OCI-LY7 (cell line): ENCODE measurements around the gene MFAP5. TPM values are rescaled to one million over a fixed set of nuclear protein-coding genes. Genes with fewer than 3 reads are reported as not detected.

Source experiments
- Bru-seq: library from RNA; stranded (reverse); fragments of 400-500 nt; gene quantifications from one replicate; lab custom pipeline; 2021; lab: Mats Ljungman, UMichigan
- BruChase-seq, 2 experiments: library from RNA; stranded (reverse); fragments of 400-500 nt; gene quantifications; one replicate each; lab custom pipeline; 2021; lab: Mats Ljungman, UMichigan
- BruUV-seq: library from RNA; stranded (reverse); fragments of 400-500 nt; replicated peaks from 2 replicates; lab custom pipeline; 2021; lab: Mats Ljungman, UMichigan
- CTCF ChIA-PET: fragments of 300-600 bp; sonication (Branson Sonifier 250); formaldehyde crosslinking; loops from one replicate; lab custom pipeline; 2022; ENCODE audit warnings: antibody characterized with exemption; ENCODE audit not compliant: unreplicated experiment; lab: Charles Lee
- POLR2A ChIA-PET: fragments of 300-600 bp; sonication (Branson Sonifier 250); formaldehyde crosslinking; loops from one replicate; lab custom pipeline; 2022; ENCODE audit warnings: antibody characterized with exemption; lab: Charles Lee
- DNase-seq: peaks from one replicate; pipeline ENCODE4 v3.0.0-alpha.2; 2015; ENCODE audit warnings: low spot score
- H2AFZ ChIP-seq: fragments of 200-600 bp; sonication (generic), shearing (Covaris generic); 2 replicates; pipeline ENCODE4 v1.6.1; 2014; ENCODE audit warnings: mild to moderate bottlenecking, antibody characterized with exemption, low read length, moderate library complexity
- H3K27ac ChIP-seq: fragments of 200-600 bp; sonication (generic); 2 replicates; pipeline ENCODE4 v1.5.1; 2014; ENCODE audit warnings: mixed run types, low read depth, mild to moderate bottlenecking, moderate library complexity, low read length, inconsistent platforms; ENCODE audit not compliant: poor library complexity, severe bottlenecking
- H3K36me3 ChIP-seq: fragments of 200-600 bp; sonication (generic); 2 replicates; pipeline ENCODE4 v1.6.1; 2014; ENCODE audit warnings: mild to moderate bottlenecking, antibody characterized with exemption, low read length, moderate library complexity, mixed read lengths; ENCODE audit not compliant: insufficient read depth
- H3K4me1 ChIP-seq: fragments of 200-600 bp; sonication (generic); 2 replicates; pipeline ENCODE4 v1.5.1; 2014; ENCODE audit warnings: mild to moderate bottlenecking, low read length; ENCODE audit not compliant: insufficient read depth, poor library complexity, severe bottlenecking
- H3K4me2 ChIP-seq: fragments of 200-600 bp; sonication (generic); 2 replicates; pipeline ENCODE4 v1.6.1; 2014; ENCODE audit warnings: mild to moderate bottlenecking, low read length
- H3K4me3 ChIP-seq: fragments of 200-600 bp; sonication (generic); 2 replicates; pipeline ENCODE4 v1.5.1; 2014; ENCODE audit warnings: mild to moderate bottlenecking, low read depth, low read length; ENCODE audit not compliant: poor library complexity, severe bottlenecking
- H3K79me2 ChIP-seq: fragments of 200-600 bp; sonication (generic); 2 replicates; pipeline ENCODE4 v1.6.1; 2016; ENCODE audit warnings: low read depth, mild to moderate bottlenecking, low read length, moderate library complexity, mixed read lengths; ENCODE audit not compliant: insufficient read depth
- H3K9me2 ChIP-seq: fragments of 200-600 bp; sonication (generic); 2 replicates; pipeline ENCODE4 v1.6.1; 2016; ENCODE audit warnings: mild to moderate bottlenecking, low read length, mixed read lengths; ENCODE audit not compliant: insufficient read depth
- H3K9me3 ChIP-seq: fragments of 200-600 bp; sonication (generic); 2 replicates; pipeline ENCODE4 v1.6.1; 2014; ENCODE audit warnings: mild to moderate bottlenecking, mixed run types, low read length, mixed read lengths
- H4K20me1 ChIP-seq: fragments of 200-600 bp; sonication (generic); 2 replicates; pipeline ENCODE4 v1.6.1; 2014; ENCODE audit warnings: mild to moderate bottlenecking, antibody characterized with exemption, low read length, moderate library complexity, mixed read lengths; ENCODE audit not compliant: insufficient read depth
- CTCF ChIP-seq: fragments of 200-600 bp; sonication (generic); conservative IDR thresholded peaks from 2 replicates; pipeline ENCODE4 v1.5.1; 2014; ENCODE audit warnings: mild to moderate bottlenecking, antibody characterized with exemption, low read length, moderate library complexity, mixed read lengths
- EZH2phosphoT487 ChIP-seq: fragments of 200-600 bp; sonication (generic); IDR thresholded peaks from 2 replicates; pipeline ENCODE4 v1.6.1; 2018; ENCODE audit warnings: low read depth, borderline replicate concordance, mild to moderate bottlenecking, mixed run types, antibody characterized with exemption, low read length, moderate library complexity, mixed read lengths
- intact Hi-C: fragments of 100-400 bp; cut with micrococcal nuclease; formaldehyde crosslinking; loops from one replicate; pipeline ENCODE4 v1.10.0; 2022; ENCODE audit not compliant: unreplicated experiment
- long read RNA-seq: library from polyadenylated mRNA; stranded (forward); transcript quantifications from one replicate; pipeline ENCODE4 v2.0.0, GENCODE V29; 2022
- total RNA-seq, 2 experiments: library from RNA; depleted of rRNA in 1 of 2; stranded (reverse); fragments of >200 nt in 1 of 2; shearing (Covaris generic) in 1 of 2; gene quantifications; 2 replicates each; pipeline ENCODE4 v1.2.3, GENCODE V29; 2014 to 2022

The MFAP5 gene, protein sequence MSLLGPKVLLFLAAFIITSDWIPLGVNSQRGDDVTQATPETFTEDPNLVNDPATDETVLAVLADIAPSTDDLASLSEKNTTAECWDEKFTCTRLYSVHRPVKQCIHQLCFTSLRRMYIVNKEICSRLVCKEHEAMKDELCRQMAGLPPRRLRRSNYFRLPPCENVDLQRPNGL
- total RNA-seq (2014; rRNA removed; shearing (Covaris generic)) (not detected in 2 replicates), total RNA-seq (2022) (not detected in 2 replicates), Bru-seq, nascent RNA (percentile 12 among the genes with signal in this experiment), BruChase-seq, experiment 1, labeled RNA remaining after a 6-hour chase (not detected), BruChase-seq, experiment 2, labeled RNA remaining after a 2-hour chase (percentile 10 among the genes with signal in this experiment)
- long read RNA-seq, result 0 reads

DNA sequence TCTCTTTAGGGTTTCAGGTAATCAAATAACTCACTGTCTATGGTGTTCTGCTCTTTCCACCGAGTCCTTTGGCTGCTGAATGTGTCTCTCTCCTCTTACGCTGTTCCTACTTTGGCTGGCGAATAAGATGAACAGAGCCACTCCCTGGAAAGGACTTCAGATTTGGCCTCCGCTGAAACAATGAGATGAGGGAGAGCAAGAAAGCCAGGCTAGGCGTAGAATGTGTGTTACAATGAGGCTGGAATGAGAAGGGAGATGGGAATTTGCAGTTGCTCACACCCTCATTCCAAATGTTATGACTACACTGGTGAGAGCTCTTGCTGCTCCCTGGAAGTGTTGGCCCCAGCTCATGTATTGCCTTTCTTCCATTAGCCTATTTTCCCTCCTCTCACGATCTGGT, at the start of gene MFAP5:
Gene MFAP5, minus strand, starts transcription at position 234 of the 400 bp plus-strand sequence. CDS start 722 bp downstream, outside the sequence.
- H3K27ac ChIP-seq, result no peak within 1 kb of the TSS
- H3K4me3 ChIP-seq, result no peak within 1 kb of the TSS
- H3K79me2 ChIP-seq, result no peaks in the 10 kb centered on the region
- no peak within 1 kb of the TSS for H3K4me2 ChIP-seq
- no peak for TF ChIP-seq CTCF
- CTCF ChIA-PET, result no interaction called here
- no TSS peak for BruUV-seq
- H4K20me1 ChIP-seq, result no peaks in the 10 kb centered on the region
- no peak within 1 kb of the TSS for H2AFZ ChIP-seq
- DNase-seq, result no peak
- POLR2A ChIA-PET, result no interaction called here
- H3K4me1 ChIP-seq, result peaks cover 7% of the 10 kb centered on the region
- intact Hi-C loops, result no loop called here
- H3K9me3 ChIP-seq, result no peaks in the 10 kb centered on the region
- H3K9me2 ChIP-seq, result no peaks in the 10 kb centered on the region
- H3K36me3 ChIP-seq, result no peaks in the 10 kb centered on the region

DNA sequence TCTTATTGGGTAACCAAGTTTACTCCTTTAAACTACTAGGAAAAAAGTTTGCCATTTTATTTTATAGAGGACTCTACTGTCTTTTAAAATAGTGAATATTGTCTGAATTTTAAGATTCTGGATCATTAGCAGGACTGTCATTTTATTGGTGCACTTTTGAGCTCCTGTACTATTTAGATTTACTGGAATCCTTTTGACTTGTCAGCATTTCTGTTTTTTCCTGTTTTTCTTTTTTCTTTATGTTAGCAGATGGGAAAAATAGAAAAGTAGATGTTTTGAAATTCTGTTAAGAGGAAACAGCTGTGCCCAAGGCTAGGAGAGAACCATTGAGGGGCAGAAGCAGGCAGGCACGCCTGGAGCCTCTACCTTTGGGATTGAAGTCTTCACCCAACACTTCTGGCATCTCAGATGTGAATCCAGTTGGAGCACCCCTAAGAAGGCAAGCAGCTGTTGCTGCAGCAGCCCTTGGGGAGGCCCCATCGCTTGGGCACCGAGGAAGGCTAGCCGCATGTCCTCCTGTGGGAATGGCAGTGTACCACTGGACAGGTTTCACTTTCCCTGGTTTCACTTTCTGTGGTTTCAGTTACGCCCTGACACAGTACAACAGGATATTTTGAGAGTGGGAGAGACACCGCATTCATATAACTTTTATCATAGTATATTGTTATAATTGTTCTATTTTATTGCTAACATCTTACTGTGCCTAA, 46.7 kb upstream of the MFAP5 start:
- H3K9me2 ChIP-seq, result no peaks in the 10 kb centered on the region
- TF ChIP-seq CTCF, result no peak
- no peak for TF ChIP-seq EZH2phosphoT487
- peaks cover 79% of the 10 kb centered on the region for H3K36me3 ChIP-seq
- H4K20me1 ChIP-seq, result no peaks in the 10 kb centered on the region; the same call in 1 of the 2 replicates
- H3K4me1 ChIP-seq, result peaks cover 7% of the 10 kb centered on the region
- ChIA-PET POLR2A (interaction anchor here (1.0 kb wide), 1 partner anchor 11 kb away, joined by 5 read pairs; the partner anchor contains the start of gene RIMKLB), CTCF (no interaction called here)
- no TSS peak for BruUV-seq
- no peak overlapping the region for H2AFZ ChIP-seq
- no peak for DNase-seq
- H3K27ac ChIP-seq, result no peak overlapping the region
- intact Hi-C loops, result no loop called here
- peaks cover 93% of the 10 kb centered on the region for H3K79me2 ChIP-seq
- H3K4me2 ChIP-seq, result peak overlapping the region; percentile 4; the same call in 1 of the 2 replicates
- no peaks in the 10 kb centered on the region for H3K9me3 ChIP-seq
- H3K4me3 ChIP-seq, result no peak overlapping the region
